Endothelial cell (in vitro differentiated cells): ENCODE data around the gene HSPA12B. TPM values are rescaled to one million over a fixed set of nuclear protein-coding genes. Genes with fewer than 3 reads are reported as not detected.
A peak's percentile ranks its signal among the peaks of the same experiment; 100 is the strongest.

Source experiments
- DNase-seq: peaks from one replicate; pipeline ENCODE4 v3.0.0; 2021; ENCODE audit warnings: low spot score
- H3K27ac Mint-ChIP-seq: one replicate; pipeline ENCODE4 v1.8.0; 2021; ENCODE audit warnings: mixed read lengths, inconsistent platforms; ENCODE audit not compliant: unreplicated experiment
- H3K27me3 Mint-ChIP-seq: one replicate; pipeline ENCODE4 v1.8.0; 2021; ENCODE audit warnings: mild to moderate bottlenecking, moderate library complexity, mixed read lengths, inconsistent platforms; ENCODE audit not compliant: unreplicated experiment
- H3K36me3 Mint-ChIP-seq: one replicate; pipeline ENCODE4 v1.8.0; 2021; ENCODE audit warnings: mild to moderate bottlenecking, low read depth, mixed read lengths, inconsistent platforms; ENCODE audit not compliant: unreplicated experiment
- H3K4me1 Mint-ChIP-seq: one replicate; pipeline ENCODE4 v1.8.0; 2021; ENCODE audit warnings: mild to moderate bottlenecking, mixed read lengths, inconsistent platforms; ENCODE audit not compliant: unreplicated experiment
- H3K4me3 Mint-ChIP-seq: one replicate; pipeline ENCODE4 v1.8.0; 2021; ENCODE audit warnings: mild to moderate bottlenecking, mixed read lengths, inconsistent platforms; ENCODE audit not compliant: unreplicated experiment
- H3K9me3 Mint-ChIP-seq: one replicate; pipeline ENCODE4 v1.8.0; 2021; ENCODE audit warnings: mixed read lengths, inconsistent platforms; ENCODE audit not compliant: unreplicated experiment
- total RNA-seq: library from RNA; stranded (reverse); fragmentation: NEBNext Ultra II Directional; extraction: Animal tissue kit (Norgen Biotek cat#: 25700); gene quantifications from one replicate; pipeline ENCODE4 v1.2.1, GENCODE V29; 2021; ENCODE audit not compliant: unreplicated experiment
- TF ChIP-seq, protein P1 (sequence below): fragments of 200-600 bp; sonication (generic); IDR thresholded peaks from one replicate; pipeline ENCODE4 v1.5.0; 2021; ENCODE audit warnings: antibody characterized with exemption; ENCODE audit not compliant: unreplicated experiment

HSPA12B gene
- total RNA-seq, 1 donor from 2014 or later = 12.7 TPM

DNA sequence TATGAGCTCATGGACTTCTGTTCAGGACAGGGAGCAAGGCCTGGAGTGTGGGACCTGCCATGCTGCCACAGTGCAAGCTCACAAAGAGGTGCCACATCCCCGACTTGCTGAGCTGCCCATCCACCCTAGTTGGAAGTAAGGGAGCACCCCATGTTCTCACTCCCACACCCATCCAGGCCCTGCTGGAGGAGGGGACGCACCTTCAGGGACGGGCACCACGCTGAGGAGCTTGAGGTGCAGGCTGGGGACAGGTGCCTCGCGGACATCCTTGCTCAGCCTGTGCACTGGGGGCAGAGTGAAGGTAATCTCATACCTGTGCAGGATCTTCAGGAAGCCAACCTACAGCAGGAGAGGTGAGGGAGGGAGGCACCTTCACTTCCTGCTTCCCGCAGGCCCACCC lies 22.8 kb downstream of the HSPA12B start:
- peaks cover 12% of the 10 kb centered on the region for H3K36me3 Mint-ChIP-seq
- peaks cover 28% of the 10 kb centered on the region for H3K27me3 Mint-ChIP-seq
- no peak for DNase-seq
- H3K9me3 Mint-ChIP-seq = no peaks in the 10 kb centered on the region
- peaks cover 3% of the 10 kb centered on the region for H3K4me1 Mint-ChIP-seq
- H3K4me3 Mint-ChIP-seq = no peak overlapping the region
- TF ChIP-seq, protein P1, sequence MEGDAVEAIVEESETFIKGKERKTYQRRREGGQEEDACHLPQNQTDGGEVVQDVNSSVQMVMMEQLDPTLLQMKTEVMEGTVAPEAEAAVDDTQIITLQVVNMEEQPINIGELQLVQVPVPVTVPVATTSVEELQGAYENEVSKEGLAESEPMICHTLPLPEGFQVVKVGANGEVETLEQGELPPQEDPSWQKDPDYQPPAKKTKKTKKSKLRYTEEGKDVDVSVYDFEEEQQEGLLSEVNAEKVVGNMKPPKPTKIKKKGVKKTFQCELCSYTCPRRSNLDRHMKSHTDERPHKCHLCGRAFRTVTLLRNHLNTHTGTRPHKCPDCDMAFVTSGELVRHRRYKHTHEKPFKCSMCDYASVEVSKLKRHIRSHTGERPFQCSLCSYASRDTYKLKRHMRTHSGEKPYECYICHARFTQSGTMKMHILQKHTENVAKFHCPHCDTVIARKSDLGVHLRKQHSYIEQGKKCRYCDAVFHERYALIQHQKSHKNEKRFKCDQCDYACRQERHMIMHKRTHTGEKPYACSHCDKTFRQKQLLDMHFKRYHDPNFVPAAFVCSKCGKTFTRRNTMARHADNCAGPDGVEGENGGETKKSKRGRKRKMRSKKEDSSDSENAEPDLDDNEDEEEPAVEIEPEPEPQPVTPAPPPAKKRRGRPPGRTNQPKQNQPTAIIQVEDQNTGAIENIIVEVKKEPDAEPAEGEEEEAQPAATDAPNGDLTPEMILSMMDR = no peak
- H3K27ac Mint-ChIP-seq = no peak overlapping the region

DNA sequence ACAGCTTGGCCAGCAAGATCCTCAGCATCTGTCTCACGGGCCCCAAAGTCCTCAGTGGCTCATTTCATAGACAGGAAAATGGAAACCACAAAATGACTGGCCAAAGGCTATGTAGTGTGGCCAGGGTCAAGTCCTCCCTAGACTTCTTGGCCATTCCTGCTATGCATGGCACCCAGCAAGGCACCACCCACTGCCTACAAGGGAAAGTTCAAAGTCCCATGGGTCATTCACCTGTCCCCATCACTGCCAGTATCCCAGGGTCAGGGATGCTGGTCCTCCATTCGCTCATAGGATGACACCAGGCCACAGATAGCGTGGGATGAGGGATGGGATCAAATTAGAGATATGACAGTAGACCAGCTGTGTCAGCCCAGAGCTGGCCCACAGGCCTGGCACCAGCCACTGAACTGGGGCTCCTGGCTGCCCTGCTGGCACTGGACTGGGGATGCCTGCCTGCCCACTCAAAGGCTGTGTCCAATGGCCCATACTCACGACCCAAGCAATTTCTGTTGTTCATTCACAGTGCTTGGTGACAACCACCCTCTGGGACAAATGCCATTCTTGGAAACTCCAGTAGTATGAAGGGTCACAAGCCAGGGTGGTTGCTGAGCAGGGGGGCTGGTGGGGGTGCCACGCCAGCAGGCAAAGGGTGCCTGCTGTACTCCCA lies 23.5 kb downstream of the HSPA12B start:
- Mint-ChIP-seq H3K27me3 (peaks cover 25% of the 10 kb centered on the region), H3K36me3 (peaks cover 8% of the 10 kb centered on the region), H3K27ac (no peak overlapping the region), H3K4me1 (peaks cover 3% of the 10 kb centered on the region), H3K4me3 (no peak overlapping the region), H3K9me3 (no peaks in the 10 kb centered on the region)
- DNase-seq = no peak
- TF ChIP-seq, protein P1 = no peak

DNA sequence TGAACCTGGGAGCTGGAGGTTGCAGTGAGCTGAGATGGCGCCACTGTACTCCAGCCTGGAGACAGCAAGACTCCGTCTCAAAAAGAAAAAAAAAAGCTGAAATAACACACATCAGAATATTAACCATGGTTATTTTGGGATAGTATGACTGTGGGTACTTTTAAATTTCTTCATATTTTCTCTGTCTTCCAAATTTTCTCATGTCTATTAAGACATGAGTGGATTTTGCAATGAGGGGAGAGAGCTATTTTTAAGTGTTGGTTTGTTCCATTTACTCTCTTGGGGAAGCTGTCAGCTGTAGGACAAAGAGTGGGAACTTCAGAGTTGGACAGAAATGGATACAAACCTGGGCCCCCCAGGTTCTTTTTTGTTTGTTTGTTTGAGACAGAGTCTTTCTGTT lies 24.8 kb downstream of the HSPA12B start:
- H3K4me1 Mint-ChIP-seq = peaks cover 3% of the 10 kb centered on the region
- DNase-seq = no peak
- no peaks in the 10 kb centered on the region for H3K9me3 Mint-ChIP-seq
- peak overlapping the region; percentile 48 for H3K27ac Mint-ChIP-seq
- TF ChIP-seq, protein P1 = no peak
- H3K36me3 Mint-ChIP-seq = peaks cover 7% of the 10 kb centered on the region
- H3K4me3 Mint-ChIP-seq = no peak overlapping the region
- H3K27me3 Mint-ChIP-seq = peaks cover 23% of the 10 kb centered on the region

DNA sequence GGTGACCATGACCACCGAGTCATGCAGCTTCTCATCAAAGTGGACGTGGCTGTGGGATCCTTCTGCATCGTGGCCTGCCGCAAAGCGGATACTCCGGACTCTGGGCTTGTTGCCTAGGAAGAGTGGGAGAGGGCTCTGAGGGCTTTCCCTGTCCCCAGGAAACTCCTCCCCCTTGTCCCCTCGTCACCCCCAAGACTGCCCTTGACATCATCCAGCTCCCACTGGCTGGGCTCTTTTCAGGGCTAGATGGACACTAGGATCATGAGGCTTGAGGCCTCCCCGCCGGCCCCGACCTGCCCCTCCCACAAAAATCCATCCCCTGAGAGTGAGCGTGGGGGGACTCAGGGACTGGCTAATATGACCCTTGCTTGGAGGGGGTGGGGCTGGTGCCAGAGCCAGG lies 26.1 kb downstream of the HSPA12B start:
- H3K4me3 Mint-ChIP-seq = no peak overlapping the region
- H3K9me3 Mint-ChIP-seq = no peaks in the 10 kb centered on the region
- no peaks in the 10 kb centered on the region for H3K36me3 Mint-ChIP-seq
- peaks cover 19% of the 10 kb centered on the region for H3K27me3 Mint-ChIP-seq
- no peak for DNase-seq
- no peak overlapping the region for H3K27ac Mint-ChIP-seq
- TF ChIP-seq, protein P1 = no peak
- H3K4me1 Mint-ChIP-seq = no peaks in the 10 kb centered on the region

DNA sequence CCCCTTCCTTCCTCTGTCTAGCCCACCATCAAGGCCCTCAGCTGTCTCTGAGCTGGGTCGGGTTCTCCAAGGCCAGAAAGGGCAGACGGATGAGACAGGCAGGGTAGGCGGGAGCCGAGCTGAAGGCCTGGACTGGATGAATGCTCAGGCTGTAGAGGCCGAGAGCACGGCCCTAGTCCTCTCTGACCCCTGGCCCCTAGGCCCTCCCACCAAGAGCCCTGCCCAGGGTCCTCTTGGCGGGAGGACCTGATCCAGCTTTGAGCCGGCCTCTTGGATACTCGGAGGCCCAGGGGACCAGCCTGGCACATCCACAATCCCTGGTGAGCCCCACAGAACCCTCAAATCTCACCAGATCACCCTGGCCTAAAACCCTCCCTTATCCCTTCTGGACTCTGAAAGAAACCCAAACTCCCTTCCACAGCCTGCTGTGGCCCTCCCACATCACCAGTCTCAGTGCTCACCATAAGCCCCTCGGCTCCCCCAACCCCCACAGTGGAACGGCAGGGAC lies 26.9 kb downstream of the HSPA12B start:
- H3K4me3 Mint-ChIP-seq = no peak overlapping the region

More for the DNA sequence above, 26.9 kb downstream of the HSPA12B start:
- H3K36me3 Mint-ChIP-seq = no peaks in the 10 kb centered on the region
- H3K27me3 Mint-ChIP-seq = peaks cover 19% of the 10 kb centered on the region
- TF ChIP-seq, protein P1 = no peak
- no peaks in the 10 kb centered on the region for H3K4me1 Mint-ChIP-seq
- peak overlapping the region; percentile 64 for H3K27ac Mint-ChIP-seq
- H3K9me3 Mint-ChIP-seq = no peaks in the 10 kb centered on the region
- no peak for DNase-seq
